Neuronal stem cell (in vitro differentiated cells): ENCODE measurements around the gene CROT.

Experiments
- DNase-seq: peaks from one replicate; pipeline ENCODE4 v3.0.0-alpha.2; 2013; ENCODE audit warnings: low spot score
- H2AFZ ChIP-seq: one replicate; pipeline ENCODE4 v1.6.1; 2013; ENCODE audit warnings: mild to moderate bottlenecking, low read length, inconsistent platforms
- H2AK5ac ChIP-seq: 2 replicates; pipeline ENCODE4 v1.6.1; 2013; ENCODE audit warnings: low read depth, mild to moderate bottlenecking, inconsistent platforms, low read length, moderate library complexity, mixed read lengths
- H2BK120ac ChIP-seq: 2 replicates; pipeline ENCODE4 v1.6.1; 2013; ENCODE audit warnings: low read depth, mild to moderate bottlenecking, inconsistent platforms, low read length, moderate library complexity, mixed read lengths
- H2BK12ac ChIP-seq: one replicate; pipeline ENCODE4 v1.6.1; 2013; ENCODE audit warnings: low read length, inconsistent platforms
- H2BK15ac ChIP-seq: 2 replicates; pipeline ENCODE4 v1.6.1; 2013; ENCODE audit warnings: mild to moderate bottlenecking, low read length, inconsistent platforms, mixed read lengths
- H2BK5ac ChIP-seq: one replicate; pipeline ENCODE4 v1.6.1; 2013; ENCODE audit warnings: inconsistent platforms, mild to moderate bottlenecking, low read length, moderate library complexity
- H3K14ac ChIP-seq: one replicate; pipeline ENCODE4 v1.6.1; 2013; ENCODE audit warnings: low read length, inconsistent platforms
- H3K18ac ChIP-seq: 2 replicates; pipeline ENCODE4 v1.6.1; 2013; ENCODE audit warnings: low read length, inconsistent platforms
- H3K23ac ChIP-seq: 2 replicates; pipeline ENCODE4 v1.6.1; 2013; ENCODE audit warnings: low read depth, mild to moderate bottlenecking, mixed read lengths, low read length, inconsistent platforms; ENCODE audit not compliant: poor library complexity
- H3K27ac ChIP-seq: replicated peaks from 3 replicates; pipeline ENCODE4 v1.5.1; 2013; ENCODE audit warnings: low read length, inconsistent platforms
- H3K27me3 ChIP-seq, 3 experiments: 2 replicates each; pipeline ENCODE4 v1.6.1; 2013; ENCODE audit warnings: low read length in 3 of 3, mild to moderate bottlenecking in 2 of 3, inconsistent platforms in 1 of 3, low read depth in 1 of 3, mixed read lengths in 1 of 3, moderate library complexity in 1 of 3; ENCODE audit not compliant: control insufficient read depth in 3 of 3, insufficient read depth in 3 of 3
- H3K36me3 ChIP-seq, 2 donors: replicated peaks in 1 of 2; 2 replicates each; pipeline ENCODE4 v1.6.1; 2013; ENCODE audit warnings: low read length in 2 of 2; ENCODE audit not compliant: control insufficient read depth in 2 of 2, insufficient read depth in 2 of 2
- H3K4ac ChIP-seq: 2 replicates; pipeline ENCODE4 v1.6.1; 2013; ENCODE audit warnings: inconsistent platforms, mild to moderate bottlenecking, low read length, moderate library complexity
- H3K4me1 ChIP-seq, 2 donors: 1 replicate in 1 of 2; 2 replicates in 1 of 2; pipeline ENCODE4 v1.6.1; 2013; ENCODE audit warnings: low read length in 2 of 2, low read depth in 1 of 2; ENCODE audit not compliant: control insufficient read depth in 2 of 2, insufficient read depth in 1 of 2
- H3K4me2 ChIP-seq: one replicate; pipeline ENCODE4 v1.6.1; 2013; ENCODE audit warnings: mild to moderate bottlenecking, low read length, inconsistent platforms; ENCODE audit not compliant: insufficient read depth, poor library complexity, severe bottlenecking
- H3K4me3 ChIP-seq, 2 donors: 2 replicates each; pipeline ENCODE4 v1.5.1; 2013; ENCODE audit warnings: low read length in 2 of 2, mild to moderate bottlenecking in 2 of 2, inconsistent platforms in 1 of 2, moderate library complexity in 1 of 2
- H3K79me1 ChIP-seq: one replicate; pipeline ENCODE4 v1.6.1; 2013; ENCODE audit warnings: low read depth, mild to moderate bottlenecking, inconsistent platforms, low read length, moderate library complexity
- H3K9ac ChIP-seq: one replicate; pipeline ENCODE4 v1.6.1; 2013; ENCODE audit warnings: mild to moderate bottlenecking, low read depth, low read length, inconsistent platforms; ENCODE audit not compliant: poor library complexity
- H3K9me3 ChIP-seq, 2 donors: replicated peaks in 1 of 2; 2 replicates each; pipeline versions ENCODE3 to v1.6.1; 2013; ENCODE audit warnings: low read length in 2 of 2, mild to moderate bottlenecking in 2 of 2, inconsistent platforms in 1 of 2, low read depth in 1 of 2, mixed read lengths in 1 of 2, moderate library complexity in 1 of 2; ENCODE audit not compliant: control insufficient read depth in 2 of 2, insufficient read depth in 1 of 2
- H4K8ac ChIP-seq: one replicate; pipeline ENCODE4 v1.6.1; 2013; ENCODE audit warnings: low read depth, mild to moderate bottlenecking, inconsistent platforms, low read length, moderate library complexity
- H4K91ac ChIP-seq: one replicate; pipeline ENCODE4 v1.6.1; 2013; ENCODE audit warnings: low read length, low read depth, mild to moderate bottlenecking, inconsistent platforms; ENCODE audit not compliant: poor library complexity
- WGBS, 2 donors: extraction: QIAGEN DNeasy Blood & Tissue Kit; methylation state at CpG; one replicate each; pipeline ENCODE4 v1.1.7; 2013; ENCODE audit warnings: missing lambda C conversion rate in 2 of 2, mixed read lengths in 1 of 2; ENCODE audit not compliant: insufficient read length in 2 of 2, insufficient replicate concordance in 1 of 2; ENCODE audit errors: extremely low coverage in 2 of 2; 5-methylcytosine and 5-hydroxymethylcytosine counted together

CROT gene

GRCh38 chr7:87416682-87417587 is 71.5 kb downstream of the CROT start:
- Histone ChIP-seq H3K9ac (no peak overlapping the region), H3K4ac (no peak overlapping the region), H3K79me1 (no peaks in the 10 kb centered on the region), H4K8ac (no peak overlapping the region), H3K18ac (no peak overlapping the region), H3K9me3 (no peaks in the 10 kb centered on the region), H2BK12ac (no peak overlapping the region), H3K27ac (no peak overlapping the region), H2BK5ac (no peak overlapping the region), H3K4me2 (no peak overlapping the region), H3K14ac (no peak overlapping the region), H2AK5ac (no peak overlapping the region), H4K91ac (no peak overlapping the region), H3K23ac (no peak overlapping the region), H3K4me1 (peaks cover 0 to 6% of the 10 kb centered on the region in 2 donors), H2BK15ac (no peak overlapping the region), H2BK120ac (no peak overlapping the region), H3K36me3 (no peaks in the 10 kb centered on the region), H3K27me3 (no peaks in the 10 kb centered on the region), H2AFZ (no peak overlapping the region), H3K4me3 (no peak overlapping the region)
- peak; percentile 62 for DNase-seq
- no CpG with 5 or more reads among the region's 5 CpGs for WGBS, 2 donors

- Histone ChIP-seq H2AK5ac (no peak overlapping the region), H3K18ac (no peak overlapping the region), H3K4me3 (no peak overlapping the region), H3K36me3 (no peaks in the 10 kb centered on the region), H3K27me3 (no peaks in the 10 kb centered on the region), H2BK120ac (no peak overlapping the region), H2BK12ac (no peak overlapping the region), H3K4me1 (no peaks in the 10 kb centered on the region), H3K4ac (no peak overlapping the region), H2BK15ac (no peak overlapping the region), H3K4me2 (no peak overlapping the region), H3K23ac (no peak overlapping the region), H2BK5ac (no peak overlapping the region), H4K8ac (no peak overlapping the region), H2AFZ (no peak overlapping the region), H4K91ac (no peak overlapping the region), H3K9me3 (no peaks in the 10 kb centered on the region), H3K79me1 (no peaks in the 10 kb centered on the region), H3K27ac (no peak overlapping the region), H3K9ac (no peak overlapping the region), H3K14ac (no peak overlapping the region)
- no peak for DNase-seq
- whole genome bisulfite sequencing, 2 donors: no CpG with 5 or more reads among the region's 4 CpGs
Observed at GRCh38 chr7:87420173-87420572, 74.7 kb downstream of the CROT start.

GRCh38 chr7:87424075-87424474 is 78.6 kb downstream of the CROT start:
- H3K23ac ChIP-seq: no peak overlapping the region
- H3K4ac ChIP-seq: no peak overlapping the region
- H3K36me3 ChIP-seq: no peaks in the 10 kb centered on the region
- H3K27me3 ChIP-seq: no peaks in the 10 kb centered on the region
- no peaks in the 10 kb centered on the region for H3K79me1 ChIP-seq
- no peak for DNase-seq
- no peaks in the 10 kb centered on the region for H3K9me3 ChIP-seq
- no peak overlapping the region for H2BK12ac ChIP-seq
- no peak overlapping the region for H2BK120ac ChIP-seq
- no peak overlapping the region for H2BK15ac ChIP-seq
- H2AFZ ChIP-seq: no peak overlapping the region
- H2BK5ac ChIP-seq: no peak overlapping the region
- H3K4me1 ChIP-seq: no peaks in the 10 kb centered on the region
- no peak overlapping the region for H3K27ac ChIP-seq
- no peak overlapping the region for H3K4me3 ChIP-seq
- no peak overlapping the region for H4K8ac ChIP-seq
- no peak overlapping the region for H3K9ac ChIP-seq
- H3K14ac ChIP-seq: no peak overlapping the region
- H4K91ac ChIP-seq: no peak overlapping the region
- H2AK5ac ChIP-seq: no peak overlapping the region
- H3K4me2 ChIP-seq: no peak overlapping the region
- no CpG with 5 or more reads among the region's 5 CpGs for WGBS, 2 donors
- H3K18ac ChIP-seq: no peak overlapping the region

- no peak overlapping the region for H2BK5ac ChIP-seq
- no peaks in the 10 kb centered on the region for H3K27me3 ChIP-seq
- H3K9ac ChIP-seq: no peak overlapping the region
- no peaks in the 10 kb centered on the region for H3K79me1 ChIP-seq
- H3K27ac ChIP-seq: no peak overlapping the region
- H3K4me2 ChIP-seq: no peak overlapping the region
- no peaks in the 10 kb centered on the region for H3K36me3 ChIP-seq
- H3K4ac ChIP-seq: no peak overlapping the region
- H3K4me1 ChIP-seq: no peaks in the 10 kb centered on the region
- no peak overlapping the region for H4K91ac ChIP-seq
- H2AFZ ChIP-seq: no peak overlapping the region
- no peak overlapping the region for H4K8ac ChIP-seq
- DNase-seq: no peak
- WGBS, 2 donors: no CpG with 5 or more reads among the region's 3 CpGs
- no peak overlapping the region for H2BK120ac ChIP-seq
- H3K4me3 ChIP-seq: no peak overlapping the region
- no peak overlapping the region for H2BK15ac ChIP-seq
- no peak overlapping the region for H3K23ac ChIP-seq
- H3K18ac ChIP-seq: no peak overlapping the region
- no peak overlapping the region for H2AK5ac ChIP-seq
- H3K9me3 ChIP-seq: no peaks in the 10 kb centered on the region
- no peak overlapping the region for H3K14ac ChIP-seq
- no peak overlapping the region for H2BK12ac ChIP-seq
Observed at GRCh38 chr7:87426160-87426559, 80.7 kb downstream of the CROT start.
